Astrocyte (in vitro differentiated cells and primary cell): ENCODE data around the gene ULK1. TPM values are rescaled to one million over a fixed set of nuclear protein-coding genes. Genes with fewer than 3 reads are reported as not detected.

ENCODE experiments used
- DNase-seq: peaks from one replicate; pipeline ENCODE4 v3.0.0-alpha.2; 2010; ENCODE audit warnings: low read depth
- FAIRE-seq: peaks from 2 replicates; lab custom pipeline; 2011; peaks lifted over from hg19 to GRCh38; lab: Jason Lieb, UNC
- H2AFZ ChIP-seq: 2 replicates; pipeline ENCODE4 v1.6.0; 2012; ENCODE audit warnings: low read depth, low read length, inconsistent platforms
- H3K27ac ChIP-seq: 2 replicates; pipeline ENCODE4 v1.5.1; 2011; ENCODE audit warnings: low read depth, low read length, inconsistent platforms
- H3K27me3 ChIP-seq: 2 replicates; pipeline ENCODE4 v1.6.0; 2011; ENCODE audit warnings: low read length, inconsistent platforms; ENCODE audit not compliant: insufficient read depth
- H3K36me3 ChIP-seq: 2 replicates; pipeline ENCODE4 v1.5.1; 2011; ENCODE audit warnings: low read length, inconsistent platforms; ENCODE audit not compliant: insufficient read depth
- H3K4me1 ChIP-seq: 2 replicates; pipeline ENCODE4 v1.5.1; 2011; ENCODE audit warnings: low read length, inconsistent platforms; ENCODE audit not compliant: insufficient read depth
- H3K4me2 ChIP-seq: 2 replicates; pipeline ENCODE4 v1.6.0; 2012; ENCODE audit warnings: low read length, inconsistent platforms
- H3K4me3 ChIP-seq: 2 replicates; pipeline ENCODE4 v1.5.1; 2011; ENCODE audit warnings: low read depth, mild to moderate bottlenecking, low read length, inconsistent platforms; ENCODE audit not compliant: insufficient read depth
- H3K79me2 ChIP-seq: 2 replicates; pipeline ENCODE4 v1.6.0; 2012; ENCODE audit warnings: mild to moderate bottlenecking, low read length, inconsistent platforms; ENCODE audit not compliant: insufficient read depth
- H3K9ac ChIP-seq: 2 replicates; pipeline ENCODE4 v1.6.0; 2012; ENCODE audit warnings: mild to moderate bottlenecking, low read length, inconsistent platforms
- H3K9me3 ChIP-seq: 2 replicates; pipeline ENCODE4 v1.5.1; 2012; ENCODE audit warnings: low read depth, mild to moderate bottlenecking, low read length, inconsistent platforms; ENCODE audit not compliant: insufficient read depth
- H4K20me1 ChIP-seq: 2 replicates; pipeline ENCODE4 v1.6.0; 2012; ENCODE audit warnings: low read length, inconsistent platforms; ENCODE audit not compliant: insufficient read depth
- H3K27ac Mint-ChIP-seq: one replicate; pipeline ENCODE4 v1.8.0; 2021; ENCODE audit warnings: mild to moderate bottlenecking, mixed read lengths; ENCODE audit not compliant: unreplicated experiment
- H3K27me3 Mint-ChIP-seq: one replicate; pipeline ENCODE4 v1.8.0; 2021; ENCODE audit warnings: low read depth, mixed read lengths; ENCODE audit not compliant: unreplicated experiment
- H3K36me3 Mint-ChIP-seq: one replicate; pipeline ENCODE4 v1.8.0; 2021; ENCODE audit warnings: low read depth, mixed read lengths; ENCODE audit not compliant: unreplicated experiment
- H3K4me1 Mint-ChIP-seq: one replicate; pipeline ENCODE4 v1.8.0; 2021; ENCODE audit warnings: low read depth, mixed read lengths; ENCODE audit not compliant: unreplicated experiment
- H3K4me3 Mint-ChIP-seq: one replicate; pipeline ENCODE4 v1.8.0; 2021; ENCODE audit warnings: mild to moderate bottlenecking, moderate library complexity, mixed read lengths; ENCODE audit not compliant: unreplicated experiment
- H3K9me3 Mint-ChIP-seq: one replicate; pipeline ENCODE4 v1.8.0; 2021; ENCODE audit warnings: mild to moderate bottlenecking, mixed read lengths; ENCODE audit not compliant: unreplicated experiment
- EZH2 ChIP-seq: IDR thresholded peaks from 2 replicates; pipeline ENCODE4 v1.6.1; 2012; ENCODE audit warnings: mild to moderate bottlenecking, low read length, inconsistent platforms; ENCODE audit not compliant: insufficient read depth
- total RNA-seq: library from RNA; stranded (reverse); gene quantifications from 2 replicates; pipeline ENCODE4 v1.2.1, GENCODE V29; 2021
- TF ChIP-seq, protein P1 (sequence below): IDR thresholded peaks from 2 replicates; pipeline ENCODE4 v1.5.1; 2011; ENCODE audit warnings: low read depth, mild to moderate bottlenecking, inconsistent platforms, low read length, moderate library complexity; ENCODE audit not compliant: insufficient read depth

ULK1 gene
- total RNA-seq, 1 donor from 2014 or later = 51.8 TPM

DNA sequence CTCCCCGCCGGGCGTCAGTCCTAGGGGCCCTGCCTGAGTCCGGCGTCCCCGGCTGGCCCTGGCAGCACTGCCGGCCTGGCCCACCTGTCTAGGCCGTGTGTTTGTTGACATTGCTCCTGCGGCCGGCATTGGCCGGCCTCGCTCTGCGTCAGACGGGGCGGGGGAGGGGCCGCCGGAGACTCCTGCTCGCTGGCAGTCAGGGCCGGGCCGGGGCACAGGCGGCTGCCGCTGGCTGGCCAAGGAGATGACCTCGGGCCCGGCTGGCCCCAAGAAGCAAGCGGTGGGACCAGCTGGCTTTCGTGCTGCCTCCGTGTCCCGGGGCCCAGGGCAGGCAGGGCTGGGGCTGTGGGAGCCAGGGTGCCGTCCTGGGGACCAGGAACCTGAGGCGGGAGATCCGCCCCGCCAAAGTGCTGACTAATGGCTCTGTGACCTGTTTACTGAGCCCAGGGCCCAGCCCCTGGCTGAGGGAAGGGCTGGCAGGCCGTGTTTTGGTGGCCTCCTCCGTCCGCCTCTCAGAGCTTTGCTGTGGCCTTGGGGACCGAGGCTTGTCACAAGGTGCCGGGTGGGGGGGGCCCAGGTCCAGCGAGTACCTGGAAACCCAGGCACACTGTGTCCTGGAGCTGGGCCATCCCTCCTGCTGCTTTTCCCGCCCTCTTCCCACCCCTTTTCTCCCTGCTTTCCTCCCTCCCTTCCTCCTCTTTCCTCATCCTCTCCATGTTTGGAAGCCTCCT, 1.8 kb downstream of the ULK1 start:
- TF ChIP-seq EZH2 = no peak
- TF ChIP-seq, protein P1, sequence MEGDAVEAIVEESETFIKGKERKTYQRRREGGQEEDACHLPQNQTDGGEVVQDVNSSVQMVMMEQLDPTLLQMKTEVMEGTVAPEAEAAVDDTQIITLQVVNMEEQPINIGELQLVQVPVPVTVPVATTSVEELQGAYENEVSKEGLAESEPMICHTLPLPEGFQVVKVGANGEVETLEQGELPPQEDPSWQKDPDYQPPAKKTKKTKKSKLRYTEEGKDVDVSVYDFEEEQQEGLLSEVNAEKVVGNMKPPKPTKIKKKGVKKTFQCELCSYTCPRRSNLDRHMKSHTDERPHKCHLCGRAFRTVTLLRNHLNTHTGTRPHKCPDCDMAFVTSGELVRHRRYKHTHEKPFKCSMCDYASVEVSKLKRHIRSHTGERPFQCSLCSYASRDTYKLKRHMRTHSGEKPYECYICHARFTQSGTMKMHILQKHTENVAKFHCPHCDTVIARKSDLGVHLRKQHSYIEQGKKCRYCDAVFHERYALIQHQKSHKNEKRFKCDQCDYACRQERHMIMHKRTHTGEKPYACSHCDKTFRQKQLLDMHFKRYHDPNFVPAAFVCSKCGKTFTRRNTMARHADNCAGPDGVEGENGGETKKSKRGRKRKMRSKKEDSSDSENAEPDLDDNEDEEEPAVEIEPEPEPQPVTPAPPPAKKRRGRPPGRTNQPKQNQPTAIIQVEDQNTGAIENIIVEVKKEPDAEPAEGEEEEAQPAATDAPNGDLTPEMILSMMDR = no peak
- Histone ChIP-seq H3K27me3 (no peaks in the 10 kb centered on the region), H3K27ac (peak overlapping the region; percentile 91), H3K36me3 (no peaks in the 10 kb centered on the region), H3K4me3 (peak overlapping the region; percentile 70), H4K20me1 (peaks cover 42% of the 10 kb centered on the region), H3K9me3 (no peaks in the 10 kb centered on the region), H3K4me1 (peaks cover 17% of the 10 kb centered on the region), H3K79me2 (peaks cover 40% of the 10 kb centered on the region), H3K9ac (peak overlapping the region; percentile 90), H3K4me2 (peak overlapping the region; percentile 100), H2AFZ (peak overlapping the region; percentile 86)
- Mint-ChIP-seq H3K36me3 (peaks cover 2% of the 10 kb centered on the region), H3K4me3 (peak overlapping the region; percentile 87), H3K27me3 (no peaks in the 10 kb centered on the region), H3K9me3 (no peaks in the 10 kb centered on the region), H3K4me1 (peaks cover 7% of the 10 kb centered on the region), H3K27ac (peak overlapping the region; percentile 26)
- peak; percentile 83 for DNase-seq
- no peak for FAIRE-seq

DNA sequence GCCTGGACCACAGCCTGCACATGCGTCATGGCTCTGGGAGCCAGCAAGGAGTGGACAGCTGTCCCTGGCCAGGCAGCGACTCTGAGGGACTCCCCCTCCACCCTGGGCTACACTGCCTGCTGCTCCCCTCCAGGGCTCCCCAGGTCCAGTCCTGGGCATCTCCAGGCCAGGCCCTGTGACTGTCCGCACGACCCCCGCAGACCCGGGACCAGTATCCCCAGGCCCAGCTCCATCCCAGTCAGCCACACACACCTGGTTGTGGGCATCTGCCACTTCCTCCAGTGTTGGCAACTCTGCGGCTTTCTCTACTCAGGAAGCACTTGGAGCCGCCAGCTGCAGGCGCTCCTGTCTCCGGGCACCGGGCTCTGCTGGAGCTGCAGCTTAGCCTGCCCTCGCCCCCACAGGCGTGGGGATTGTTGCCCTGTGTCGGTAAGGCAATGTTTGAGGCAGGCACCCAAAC, 2.4 kb downstream of the ULK1 start:
- H3K27me3 ChIP-seq = no peaks in the 10 kb centered on the region

More for the DNA sequence above, 2.4 kb downstream of the ULK1 start:
- H3K4me1 ChIP-seq = peaks cover 17% of the 10 kb centered on the region
- peaks cover 45% of the 10 kb centered on the region for H3K79me2 ChIP-seq
- TF ChIP-seq, protein P1 = no peak
- no peak for TF ChIP-seq EZH2
- no peak for DNase-seq
- peak overlapping the region; percentile 90 for H3K9ac ChIP-seq
- H3K27ac Mint-ChIP-seq = peak overlapping the region; percentile 26
- no peaks in the 10 kb centered on the region for H3K9me3 Mint-ChIP-seq
- no peaks in the 10 kb centered on the region for H3K27me3 Mint-ChIP-seq
- H4K20me1 ChIP-seq = peaks cover 48% of the 10 kb centered on the region
- H3K4me3 ChIP-seq = peak overlapping the region; percentile 70
- FAIRE-seq = no peak
- H3K4me2 ChIP-seq = peak overlapping the region; percentile 100
- peaks cover 2% of the 10 kb centered on the region for H3K36me3 Mint-ChIP-seq
- peak overlapping the region; percentile 77 for H3K4me3 Mint-ChIP-seq
- no peaks in the 10 kb centered on the region for H3K36me3 ChIP-seq
- H3K4me1 Mint-ChIP-seq = peaks cover 7% of the 10 kb centered on the region
- no peaks in the 10 kb centered on the region for H3K9me3 ChIP-seq
- H2AFZ ChIP-seq = peak overlapping the region; percentile 86
- peak overlapping the region; percentile 91 for H3K27ac ChIP-seq
